G401 (cell line): ENCODE results near the gene SIK2. TPM values are rescaled to one million over a fixed set of nuclear protein-coding genes. Genes with fewer than 3 reads are reported as not detected.
"Not testable (repeated sequence)": the region's sequence is repeated elsewhere in the genome, so short reads cannot be mapped to it uniquely, and the experiment has no call there.

Source experiments
- DNase-seq: peaks from one replicate; pipeline ENCODE4 v3.0.0-alpha.2; 2015; ENCODE audit warnings: low spot score
- in situ Hi-C: cut with HindIII; loops from 2 replicates; pipeline ENCODE4 v1.10.0; 2016; ENCODE audit warnings: low sequenced_read_pairs, mixed read lengths
- total RNA-seq: library from RNA; depleted of rRNA; stranded (reverse); fragments of >200 nt; shearing (Covaris generic); gene quantifications from 2 replicates; pipeline ENCODE4 v1.2.3, GENCODE V29; 2014; rRNA removed

The SIK2 gene
- total RNA-seq, 1 experiment from 2014 or later = 53.1 TPM

- in situ Hi-C loops = no loop called here
- DNase-seq = no peak
These were observed 163.2 kb downstream of the SIK2 start for GRCh38 chr11:111765320-111765983.

DNA sequence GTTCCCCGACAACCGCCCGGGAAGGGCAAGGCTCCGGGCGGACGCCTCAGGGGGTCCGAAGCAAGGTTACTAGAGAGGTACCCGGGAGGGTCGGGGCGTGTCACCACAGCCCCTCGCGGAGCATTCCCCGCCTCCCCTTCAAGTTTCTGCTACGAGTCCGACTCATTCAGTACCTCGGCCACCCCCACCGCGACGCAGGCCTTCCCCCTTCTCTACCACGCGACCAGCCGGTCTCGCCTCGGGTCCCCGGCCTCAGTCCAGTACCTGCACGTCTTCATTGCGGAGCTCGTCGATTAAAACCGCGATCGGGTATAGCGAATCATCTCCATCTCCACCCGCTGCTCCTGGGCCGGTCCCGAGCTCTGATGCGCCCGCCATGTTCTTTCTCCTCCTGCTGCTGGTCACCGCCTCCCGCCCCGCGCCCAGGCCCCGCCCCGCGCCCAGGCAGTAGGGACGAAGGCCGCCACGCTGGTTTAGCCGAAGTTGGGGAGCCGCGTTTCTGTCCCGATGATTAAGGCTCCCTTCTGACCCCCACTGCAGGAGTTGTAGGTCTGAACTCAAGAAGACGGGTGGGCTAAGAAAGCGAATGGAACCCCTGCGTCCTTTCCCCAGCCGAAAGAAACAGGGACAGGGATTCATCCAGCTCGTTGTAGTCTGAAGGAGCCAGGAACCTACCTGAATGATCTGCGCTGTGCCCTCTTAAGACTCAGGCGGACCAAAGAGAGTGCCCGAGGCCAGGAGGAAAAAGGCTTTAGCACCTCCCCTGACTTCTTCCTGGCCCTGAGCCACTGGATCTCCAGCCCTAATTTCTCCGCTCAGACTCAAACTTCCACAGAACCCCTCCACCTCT lies 164.0 kb downstream of the SIK2 start, which contains the start of gene PPP2R1B:
TSS of gene PPP2R1B (minus strand) at position 406 of the 850 bp plus-strand sequence. CDS start at position 378, 28 bp downstream.
- DNase-seq = peak; percentile 85
- in situ Hi-C loops = no loop called here

DNA sequence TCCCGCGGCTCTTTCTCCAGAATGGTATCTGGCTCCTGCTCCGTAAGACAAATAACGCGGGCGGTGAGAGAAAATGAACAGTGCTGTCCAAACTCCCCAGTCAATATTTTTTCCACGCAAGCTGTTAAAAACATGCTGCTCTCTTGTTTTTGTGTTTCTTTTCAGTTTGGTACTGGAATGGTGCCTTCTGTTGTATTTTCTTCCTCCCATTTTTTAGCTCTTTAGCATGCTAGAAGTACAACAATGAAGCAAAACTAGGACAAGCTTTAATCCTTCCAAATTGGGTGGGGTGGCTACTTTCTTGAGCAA lies 164.5 kb downstream of the SIK2 start:
- in situ Hi-C loops = no loop called here
- no peak for DNase-seq

DNA sequence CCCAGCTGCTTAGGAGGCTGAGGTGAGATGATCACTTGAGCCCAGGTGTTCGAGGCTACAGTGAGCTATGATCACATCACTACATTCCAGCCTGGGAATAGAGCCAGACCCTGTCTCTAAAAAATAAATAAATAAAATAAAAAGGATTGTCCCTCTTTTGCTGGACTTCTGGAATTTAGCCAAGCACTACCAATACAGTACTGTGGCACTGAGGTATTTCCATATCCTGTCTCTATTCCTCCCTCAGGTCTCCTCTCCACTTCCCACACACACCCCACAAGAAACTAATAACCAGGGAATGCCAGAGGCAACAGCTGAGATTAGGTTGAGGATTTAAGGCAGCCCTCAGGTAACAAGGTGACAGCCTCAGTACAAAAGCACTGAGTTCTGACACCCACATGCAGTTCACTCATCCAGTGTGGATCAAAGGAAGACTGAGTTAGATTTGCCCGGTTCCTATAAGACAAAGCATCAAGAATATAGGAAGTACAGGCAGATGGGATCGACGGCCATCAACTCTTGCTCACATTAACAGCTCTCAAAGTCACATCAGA lies 168.4 kb downstream of the SIK2 start:
- no peak for DNase-seq
- in situ Hi-C loops = no loop called here

DNA sequence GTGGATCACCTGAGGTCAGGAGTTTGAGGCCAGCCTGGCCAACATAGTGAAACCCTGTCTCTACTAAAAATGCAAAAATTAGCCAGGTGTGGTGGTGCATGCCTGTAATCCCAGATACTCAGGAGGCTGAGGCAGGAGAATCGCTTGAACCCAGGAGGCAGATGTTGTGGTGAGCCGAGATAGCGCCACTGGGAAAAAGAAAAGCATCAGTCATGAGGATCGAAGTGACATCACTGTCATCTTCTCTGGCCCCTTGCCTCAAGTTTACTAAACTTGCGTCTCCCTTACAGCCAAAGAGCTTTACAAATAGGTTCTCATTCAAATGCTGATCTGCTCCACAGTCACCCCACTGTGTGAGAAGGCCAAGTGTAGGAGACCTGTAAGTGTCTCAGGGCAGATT lies 169.0 kb downstream of the SIK2 start:
- DNase-seq, in situ Hi-C loops: not testable (repeated sequence)

GRCh38 chr11:111772535-111772934 lies 170.3 kb downstream of the SIK2 start:
- in situ Hi-C loops = no loop called here

DNA sequence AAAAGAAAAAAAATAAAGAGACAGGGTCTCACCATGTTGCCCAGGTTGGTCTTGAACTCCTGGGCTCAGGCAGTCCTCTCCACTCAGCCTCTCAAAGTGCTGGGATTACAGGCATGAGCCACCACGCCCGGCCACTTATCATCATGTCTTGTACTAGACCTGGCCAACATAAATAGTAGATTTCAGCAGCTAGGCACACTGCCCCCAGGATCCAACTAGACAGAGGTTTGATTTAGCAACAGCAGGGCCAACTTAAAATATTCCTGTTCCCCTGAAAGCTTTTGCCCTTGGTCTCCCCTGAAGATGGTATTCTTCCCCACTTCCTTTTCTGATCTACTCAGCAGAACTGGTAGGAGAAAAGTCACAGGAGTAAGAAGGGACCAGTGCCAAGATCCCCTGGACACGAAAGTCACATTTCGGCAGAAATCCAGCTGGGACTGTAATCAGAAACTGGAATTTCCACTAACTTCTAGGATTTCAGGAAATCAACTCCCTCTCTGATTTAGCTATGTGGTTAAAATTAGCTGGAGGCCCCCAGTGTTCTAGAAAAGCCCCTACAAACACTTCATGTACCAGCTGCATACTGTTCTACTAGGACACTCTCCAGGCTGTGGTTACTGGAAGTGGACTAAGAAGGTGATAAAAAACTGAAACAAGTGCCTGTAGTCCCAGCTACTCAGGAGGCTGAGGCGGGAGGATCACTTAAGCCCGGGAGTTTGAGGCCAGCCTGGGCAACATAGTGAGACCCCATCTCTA lies 172.9 kb downstream of the SIK2 start:
- in situ Hi-C loops = no loop called here
- DNase-seq = no peak

More at GRCh38 chr11:111772535-111772934, 170.3 kb downstream of the SIK2 start:
- DNase-seq = no peak

DNA sequence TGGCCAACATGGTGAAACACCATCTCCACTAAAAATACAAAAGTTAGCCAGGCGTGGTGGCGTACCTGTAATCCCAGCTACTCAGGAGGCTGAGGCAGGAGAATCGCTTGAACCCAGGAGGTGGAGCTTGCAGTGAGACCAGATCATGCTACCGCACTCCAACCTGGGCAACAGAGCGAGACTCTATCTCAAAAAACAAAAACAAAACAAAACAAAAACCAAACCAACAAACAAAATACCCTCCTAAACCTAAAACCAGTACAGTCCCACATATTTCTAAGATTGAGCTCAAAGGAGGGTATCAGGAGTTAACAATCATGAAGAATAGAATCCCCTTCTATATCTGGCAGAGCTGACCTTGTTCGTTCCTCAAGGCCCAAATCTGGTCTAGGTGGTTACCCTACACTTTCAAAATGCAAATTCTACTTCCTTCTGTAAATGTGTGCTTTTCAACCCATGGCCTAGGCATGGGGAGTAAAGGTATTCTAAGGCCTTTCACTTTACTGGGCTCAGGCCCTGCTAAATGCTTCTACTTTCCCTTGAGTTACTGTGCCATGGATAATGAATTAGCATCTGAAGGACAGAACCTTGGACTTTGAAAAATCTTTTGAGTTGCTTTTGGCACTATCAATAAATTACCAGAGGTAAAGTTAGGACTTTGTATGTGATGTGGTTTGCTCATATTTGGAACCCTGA lies 174.3 kb downstream of the SIK2 start:
- in situ Hi-C loops = no loop called here
- DNase-seq = no peak

DNA sequence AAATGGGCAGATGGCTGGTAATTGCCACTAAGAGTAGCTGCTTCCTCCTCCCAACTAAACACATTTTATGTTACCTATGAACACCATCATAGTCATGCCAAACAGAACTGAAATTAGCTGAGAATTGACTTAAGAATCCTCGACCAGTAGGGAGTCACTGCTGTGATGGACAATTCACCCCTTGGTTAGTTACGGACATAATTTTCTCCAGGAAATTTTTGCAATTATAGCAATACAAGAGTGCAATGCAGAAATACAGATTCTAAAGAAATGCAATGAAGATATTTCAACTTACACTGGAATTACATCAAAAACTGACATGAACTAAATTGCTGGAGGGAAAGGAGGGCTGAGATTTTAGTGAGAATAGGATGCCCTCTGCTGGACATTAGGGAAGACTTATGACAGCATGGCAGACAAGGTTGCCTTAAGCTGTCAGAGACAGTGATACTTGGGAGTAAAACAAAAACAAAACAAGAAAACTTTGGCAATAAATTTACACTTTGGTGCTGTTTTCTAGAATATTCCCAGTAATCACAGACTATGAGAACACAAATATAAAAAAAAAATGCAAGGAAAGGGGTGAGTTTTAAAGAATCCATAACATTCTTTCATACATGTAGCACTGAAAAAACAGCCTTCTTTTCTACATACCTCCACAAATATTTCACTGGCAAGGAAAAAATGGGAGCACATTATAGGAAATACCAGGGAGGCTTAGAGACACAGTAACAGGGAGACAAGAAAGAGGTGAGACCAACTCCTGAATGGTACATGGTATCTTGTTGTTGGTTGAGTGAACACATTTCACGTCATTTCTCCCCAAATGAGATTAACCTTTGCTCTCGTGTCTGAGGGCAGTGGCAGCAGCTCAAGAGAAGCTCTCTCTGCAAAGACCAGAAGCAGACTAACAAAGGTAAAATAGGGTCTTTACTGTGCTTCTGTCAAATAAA lies 175.1 kb downstream of the SIK2 start:
- DNase-seq = peak; percentile 90
- in situ Hi-C loops = no loop called here

DNA sequence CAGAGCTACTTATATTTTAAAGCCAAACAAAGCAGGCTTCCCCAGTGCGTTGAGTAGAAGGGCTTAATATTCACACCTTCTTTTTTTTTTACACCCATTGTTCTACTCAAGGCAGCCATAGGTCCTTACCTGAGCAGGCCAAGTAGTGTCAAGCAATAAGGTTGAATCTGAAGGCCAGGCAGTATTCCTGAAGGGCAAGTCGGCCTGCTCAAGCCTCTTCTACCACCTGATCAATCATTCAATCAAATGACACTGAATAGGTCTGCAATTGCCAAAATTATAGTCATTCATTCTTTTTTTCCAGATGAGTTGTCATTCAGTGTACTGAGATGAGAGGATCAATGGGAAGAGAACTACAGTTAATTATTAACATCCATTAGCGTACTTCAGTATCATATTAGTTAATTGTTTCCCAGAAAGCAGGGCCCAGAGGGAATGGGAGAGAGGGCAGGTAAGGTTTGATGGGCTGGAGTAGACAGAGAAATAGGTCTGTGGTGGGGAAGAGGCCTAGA lies 175.9 kb downstream of the SIK2 start:
- in situ Hi-C loops = no loop called here
- DNase-seq = no peak

DNA sequence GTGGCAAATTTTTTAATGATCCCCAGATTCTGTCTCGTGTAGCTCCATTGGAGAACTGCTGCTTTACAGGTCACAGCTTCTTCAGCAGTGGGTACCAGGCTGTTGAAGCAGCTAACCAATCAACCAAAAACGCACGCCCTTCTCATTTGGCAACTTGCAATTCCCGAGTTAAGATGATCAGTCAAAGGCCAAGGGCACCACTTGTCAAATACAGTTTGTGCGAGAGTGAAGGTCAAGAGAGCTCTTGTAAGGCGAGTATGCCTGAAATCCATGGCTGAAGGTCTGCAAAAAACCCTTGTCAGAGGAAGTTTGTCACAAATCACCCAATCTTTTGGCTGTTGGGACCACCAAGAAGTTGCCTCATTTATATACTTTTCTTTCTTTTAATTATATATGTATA lies 176.9 kb downstream of the SIK2 start:
- no peak for DNase-seq
- in situ Hi-C loops = no loop called here

Other genes with a start within 250 kb of the SIK2 start
- 7.0 and 28.4 TPM in 2 replicates for gene POU2AF1, start 223.2 kb upstream of the SIK2 start, total RNA-seq
- gene BTG4, start 90.1 kb upstream of the SIK2 start, total RNA-seq = 1.4 and 8.1 TPM in 2 replicates
- gene HOATZ, start 87.7 kb upstream of the SIK2 start, total RNA-seq = 6.8 and 10.7 TPM in 2 replicates
- 206 and 229 TPM in 2 replicates for gene LAYN, start 61.7 kb upstream of the SIK2 start, total RNA-seq
- 115 and 118 TPM in 2 replicates for gene PPP2R1B, start 163.9 kb downstream of the SIK2 start, total RNA-seq